Parathyroid adenoma (tissue), 2 donors: Measurements from ENCODE around the gene CEP164.

Experiments used
- H2AFZ ChIP-seq: fragments of 300-600 bp; sonication (generic); one replicate; pipeline ENCODE4 v1.7.0; 2017; ENCODE audit warnings: antibody characterized with exemption, mild to moderate bottlenecking
- H3K27ac ChIP-seq: fragments of 300-600 bp; sonication (generic); one replicate; pipeline ENCODE4 v1.7.0; 2017
- H3K27me3 ChIP-seq: fragments of 300-600 bp; sonication (generic); one replicate; pipeline ENCODE4 v1.7.0; 2017; ENCODE audit warnings: low read length; ENCODE audit not compliant: control insufficient read depth, insufficient read depth
- H3K36me3 ChIP-seq: fragments of 300-600 bp; sonication (generic); one replicate; pipeline ENCODE4 v1.7.0; 2017; ENCODE audit warnings: low read length; ENCODE audit not compliant: control insufficient read depth, insufficient read depth
- H3K4me1 ChIP-seq: fragments of 300-600 bp; sonication (generic); one replicate; pipeline ENCODE4 v1.7.0; 2017; ENCODE audit warnings: control low read depth
- H3K4me2 ChIP-seq: fragments of 300-600 bp; sonication (generic); one replicate; pipeline ENCODE4 v1.7.0; 2017; ENCODE audit warnings: low read length
- H3K4me3 ChIP-seq: fragments of 300-600 bp; sonication (generic); one replicate; pipeline ENCODE4 v1.7.0; 2017; ENCODE audit warnings: low read depth, low read length
- H3K79me2 ChIP-seq: fragments of 300-600 bp; sonication (generic); one replicate; pipeline ENCODE4 v1.7.0; 2017; ENCODE audit warnings: control low read depth
- H3K9ac ChIP-seq: fragments of 300-600 bp; sonication (generic); one replicate; pipeline ENCODE4 v1.7.0; 2017; ENCODE audit warnings: mild to moderate bottlenecking
- H3K9me3 ChIP-seq: fragments of 300-600 bp; sonication (generic); one replicate; pipeline ENCODE4 v1.7.0; 2017; ENCODE audit warnings: low read length; ENCODE audit not compliant: control insufficient read depth
- CTCF ChIP-seq: fragments of 300-600 bp; sonication (generic); IDR thresholded peaks from one replicate; pipeline ENCODE4 v1.7.0; 2017; ENCODE audit warnings: antibody characterized with exemption, mild to moderate bottlenecking
- donor health status: primary hyperparathyroidism.

CEP164 gene

GRCh38 chr11:117378976-117379865, 51.6 kb downstream of the CEP164 start:
- no peak overlapping the region for H2AFZ ChIP-seq
- H3K4me3 ChIP-seq: no peak overlapping the region
- H3K4me2 ChIP-seq: no peak overlapping the region
- no peak for TF ChIP-seq CTCF
- H3K27ac ChIP-seq: no peak overlapping the region
- no peaks in the 10 kb centered on the region for H3K9me3 ChIP-seq
- H3K27me3 ChIP-seq: no peaks in the 10 kb centered on the region
- no peak overlapping the region for H3K9ac ChIP-seq
- H3K79me2 ChIP-seq: no peaks in the 10 kb centered on the region
- H3K4me1 ChIP-seq: no peaks in the 10 kb centered on the region
- no peaks in the 10 kb centered on the region for H3K36me3 ChIP-seq

- Histone ChIP-seq H3K4me2 (no peak overlapping the region), H3K36me3 (no peaks in the 10 kb centered on the region), H3K27ac (no peak overlapping the region), H3K4me1 (no peaks in the 10 kb centered on the region), H3K27me3 (no peaks in the 10 kb centered on the region), H3K9me3 (no peaks in the 10 kb centered on the region), H2AFZ (no peak overlapping the region), H3K79me2 (no peaks in the 10 kb centered on the region), H3K9ac (no peak overlapping the region), H3K4me3 (no peak overlapping the region)
- TF ChIP-seq CTCF: no peak
Measured at GRCh38 chr11:117380676-117381075, 53.0 kb downstream of the CEP164 start.

- H3K27me3 ChIP-seq: no peaks in the 10 kb centered on the region
- no peak overlapping the region for H2AFZ ChIP-seq
- no peak for TF ChIP-seq CTCF
- H3K4me1 ChIP-seq: no peaks in the 10 kb centered on the region
- H3K4me3 ChIP-seq: no peak overlapping the region
- no peak overlapping the region for H3K4me2 ChIP-seq
- no peaks in the 10 kb centered on the region for H3K9me3 ChIP-seq
- no peak overlapping the region for H3K27ac ChIP-seq
- H3K36me3 ChIP-seq: no peaks in the 10 kb centered on the region
- no peak overlapping the region for H3K9ac ChIP-seq
- no peaks in the 10 kb centered on the region for H3K79me2 ChIP-seq
Measured at GRCh38 chr11:117381481-117382387, 54.1 kb downstream of the CEP164 start.

- no peaks in the 10 kb centered on the region for H3K79me2 ChIP-seq
Measured at GRCh38 chr11:117382746-117383145, 55.1 kb downstream of the CEP164 start.

More at GRCh38 chr11:117382746-117383145, 55.1 kb downstream of the CEP164 start:
- no peaks in the 10 kb centered on the region for H3K4me1 ChIP-seq
- no peak overlapping the region for H3K4me2 ChIP-seq
- no peaks in the 10 kb centered on the region for H3K36me3 ChIP-seq
- no peak overlapping the region for H3K9ac ChIP-seq
- H3K9me3 ChIP-seq: no peaks in the 10 kb centered on the region
- no peak overlapping the region for H2AFZ ChIP-seq
- no peak overlapping the region for H3K27ac ChIP-seq
- no peak for TF ChIP-seq CTCF
- no peaks in the 10 kb centered on the region for H3K27me3 ChIP-seq
- H3K4me3 ChIP-seq: no peak overlapping the region
